DND-41 (cell line): ENCODE measurements around the gene SLC10A7.

Source experiments
- ATAC-seq: fragments of 200-7000 bp; cut with Tn5 transposase; 3 replicates; pipeline ENCODE4 v1.9.1; 2021; ENCODE audit warnings: low read depth; ENCODE audit not compliant: insufficient read depth
- DNase-seq: peaks from one replicate; pipeline ENCODE4 v3.0.0-alpha.2; 2020
- H2AFZ ChIP-seq: 2 replicates; pipeline ENCODE4 v1.6.0; 2012; ENCODE audit warnings: low read depth, low read length
- H3K27ac ChIP-seq: 2 replicates; pipeline ENCODE4 v1.5.1; 2012; ENCODE audit warnings: low read length, inconsistent platforms
- H3K27me3 ChIP-seq: fragments of 200-600 bp; sonication (generic); 2 replicates; pipeline ENCODE4 v1.6.0; 2012; ENCODE audit warnings: low read length, mild to moderate bottlenecking, inconsistent platforms; ENCODE audit not compliant: insufficient read depth, poor library complexity
- H3K36me3 ChIP-seq: 2 replicates; pipeline ENCODE4 v1.5.1; 2012; ENCODE audit warnings: low read length, inconsistent platforms; ENCODE audit not compliant: insufficient read depth
- H3K4me1 ChIP-seq: 2 replicates; pipeline ENCODE4 v1.5.1; 2012; ENCODE audit warnings: mild to moderate bottlenecking, low read length; ENCODE audit not compliant: insufficient read depth
- H3K4me2 ChIP-seq: 2 replicates; pipeline ENCODE4 v1.6.0; 2012; ENCODE audit warnings: mild to moderate bottlenecking, moderate library complexity, low read length, inconsistent platforms; ENCODE audit not compliant: insufficient read depth
- H3K4me3 ChIP-seq, 2 experiments: fragments of 200-600 bp in 1 of 2; shearing (Covaris generic) in 1 of 2; 2 replicates each; pipeline ENCODE4 v1.5.1; 2012 to 2016; ENCODE audit warnings: inconsistent platforms in 2 of 2, low read length in 2 of 2, mild to moderate bottlenecking in 2 of 2, low read depth in 1 of 2, moderate library complexity in 1 of 2
- H3K79me2 ChIP-seq: 2 replicates; pipeline ENCODE4 v1.6.0; 2012; ENCODE audit warnings: low read length, inconsistent platforms; ENCODE audit not compliant: insufficient read depth
- H3K9ac ChIP-seq: 2 replicates; pipeline ENCODE4 v1.6.0; 2012; ENCODE audit warnings: low read depth, mild to moderate bottlenecking, inconsistent platforms, low read length, moderate library complexity
- H3K9me3 ChIP-seq: 2 replicates; pipeline ENCODE4 v1.5.1; 2012; ENCODE audit warnings: low read length, moderate library complexity, mild to moderate bottlenecking, inconsistent platforms; ENCODE audit not compliant: insufficient read depth, severe bottlenecking
- H4K20me1 ChIP-seq: 2 replicates; pipeline ENCODE4 v1.6.0; 2012; ENCODE audit warnings: low read length; ENCODE audit not compliant: insufficient read depth
- CTCF ChIP-seq: IDR thresholded peaks from 2 replicates; pipeline ENCODE4 v1.5.1; 2012; ENCODE audit warnings: borderline replicate concordance, low read length, moderate library complexity, mild to moderate bottlenecking; ENCODE audit not compliant: poor library complexity, severe bottlenecking; ENCODE audit errors: extremely low read depth
- EZH2 ChIP-seq: IDR thresholded peaks from 3 replicates; pipeline ENCODE4 v1.6.1; 2012; ENCODE audit warnings: borderline replicate concordance, low read depth, mild to moderate bottlenecking, moderate library complexity, low read length, inconsistent platforms; ENCODE audit not compliant: severe bottlenecking

The SLC10A7 gene

GRCh38 chr4:146285037-146285436 lies 236.7 kb downstream of the SLC10A7 start:
- H3K9me3 ChIP-seq, result no peaks in the 10 kb centered on the region
- H3K4me1 ChIP-seq, result no peaks in the 10 kb centered on the region
- H3K9ac ChIP-seq, result no peak overlapping the region
- H3K4me3 ChIP-seq, result no peak overlapping the region
- no peaks in the 10 kb centered on the region for H3K27me3 ChIP-seq
- no peak for ATAC-seq
- H3K79me2 ChIP-seq, result no peaks in the 10 kb centered on the region
- H3K27ac ChIP-seq, result no peak overlapping the region
- H2AFZ ChIP-seq, result no peak overlapping the region
- no peaks in the 10 kb centered on the region for H4K20me1 ChIP-seq
- H3K4me2 ChIP-seq, result no peak overlapping the region
- TF ChIP-seq CTCF, result no peak
- TF ChIP-seq EZH2, result no peak
- DNase-seq, result no peak
- H3K36me3 ChIP-seq, result peaks cover 5% of the 10 kb centered on the region; the same call in 1 of the 2 replicates

GRCh38 chr4:146283758-146284651 lies 237.7 kb downstream of the SLC10A7 start:
- H3K9ac ChIP-seq, result no peak overlapping the region
- H3K9me3 ChIP-seq, result no peaks in the 10 kb centered on the region
- no peak overlapping the region for H3K4me2 ChIP-seq
- TF ChIP-seq EZH2 (no peak), CTCF (no peak)
- no peaks in the 10 kb centered on the region for H3K79me2 ChIP-seq
- H2AFZ ChIP-seq, result no peak overlapping the region
- H3K36me3 ChIP-seq, result peaks cover 5% of the 10 kb centered on the region; the same call in 1 of the 2 replicates
- no peak for ATAC-seq
- H4K20me1 ChIP-seq, result no peaks in the 10 kb centered on the region
- no peak overlapping the region for H3K4me3 ChIP-seq
- no peak for DNase-seq
- H3K4me1 ChIP-seq, result no peaks in the 10 kb centered on the region
- no peak overlapping the region for H3K27ac ChIP-seq
- H3K27me3 ChIP-seq, result no peaks in the 10 kb centered on the region

- H3K36me3 ChIP-seq, result peaks cover 5% of the 10 kb centered on the region; the same call in 1 of the 2 replicates
Observed at GRCh38 chr4:146282657-146283056, 239.1 kb downstream of the SLC10A7 start.

More at GRCh38 chr4:146282657-146283056, 239.1 kb downstream of the SLC10A7 start:
- Histone ChIP-seq H3K4me3 (no peak overlapping the region), H3K4me1 (no peaks in the 10 kb centered on the region), H3K79me2 (no peaks in the 10 kb centered on the region), H3K27me3 (no peaks in the 10 kb centered on the region), H3K9me3 (no peaks in the 10 kb centered on the region), H3K27ac (no peak overlapping the region), H3K9ac (no peak overlapping the region), H4K20me1 (no peaks in the 10 kb centered on the region), H2AFZ (no peak overlapping the region), H3K4me2 (no peak overlapping the region)
- ATAC-seq (no peak), DNase-seq (no peak)
- no peak for TF ChIP-seq EZH2
- no peak for TF ChIP-seq CTCF
